KMS-11 (cell line): Measurements from ENCODE around the gene OCA2.

Source experiments
- H2AFZ ChIP-seq: fragments of 200-600 bp; sonication (generic); 2 replicates; pipeline ENCODE4 v1.6.1; 2016; ENCODE audit warnings: antibody characterized with exemption, mixed run types, low read depth
- H3K27ac ChIP-seq: fragments of 200-600 bp; sonication (generic); 2 replicates; pipeline ENCODE4 v1.6.1; 2016; ENCODE audit warnings: mild to moderate bottlenecking, mixed run types
- H3K27me3 ChIP-seq: fragments of 200-600 bp; sonication (generic); 2 replicates; pipeline ENCODE4 v1.6.1; 2017; ENCODE audit warnings: mild to moderate bottlenecking, low read depth, mixed run types, moderate library complexity; ENCODE audit not compliant: insufficient read depth
- H3K36me3 ChIP-seq: fragments of 200-600 bp; sonication (generic); 2 replicates; pipeline ENCODE4 v1.6.1; 2017; ENCODE audit warnings: mild to moderate bottlenecking, mixed run types; ENCODE audit not compliant: insufficient read depth
- H3K4me1 ChIP-seq: fragments of 200-600 bp; sonication (generic); 2 replicates; pipeline ENCODE4 v1.6.1; 2016; ENCODE audit warnings: mild to moderate bottlenecking, low read depth, mixed run types; ENCODE audit not compliant: poor library complexity, severe bottlenecking
- H3K4me2 ChIP-seq: fragments of 200-600 bp; sonication (generic); 2 replicates; pipeline ENCODE4 v1.7.0; 2016; ENCODE audit warnings: mild to moderate bottlenecking, mixed run types
- H3K4me3 ChIP-seq: fragments of 200-600 bp; sonication (generic); IDR thresholded peaks from 2 replicates; pipeline ENCODE4 v1.6.1; 2017; ENCODE audit warnings: low read depth, low read length, mixed read lengths; ENCODE audit not compliant: insufficient read depth
- H3K79me2 ChIP-seq: fragments of 200-600 bp; sonication (generic); 2 replicates; pipeline ENCODE4 v1.6.1; 2016; ENCODE audit warnings: low read depth, mixed run types; ENCODE audit not compliant: insufficient read depth
- H3K9ac ChIP-seq: fragments of 200-600 bp; sonication (generic); 2 replicates; pipeline ENCODE4 v1.6.1; 2016; ENCODE audit warnings: mild to moderate bottlenecking, mixed run types
- H4K20me1 ChIP-seq: fragments of 200-600 bp; sonication (generic); 2 replicates; pipeline ENCODE4 v1.6.1; 2016; ENCODE audit warnings: mild to moderate bottlenecking, mixed run types; ENCODE audit not compliant: insufficient read depth
- CTCF ChIP-seq: fragments of 200-600 bp; sonication (generic); conservative IDR thresholded peaks from 2 replicates; pipeline ENCODE4 v1.6.1; 2017; ENCODE audit warnings: low read depth, mild to moderate bottlenecking, antibody characterized with exemption, low read length, moderate library complexity, mixed read lengths

The OCA2 gene

GRCh38 chr15:28019594-28020309 lies 79.4 kb downstream of the OCA2 start:
- H2AFZ ChIP-seq, result no peak overlapping the region

DNA sequence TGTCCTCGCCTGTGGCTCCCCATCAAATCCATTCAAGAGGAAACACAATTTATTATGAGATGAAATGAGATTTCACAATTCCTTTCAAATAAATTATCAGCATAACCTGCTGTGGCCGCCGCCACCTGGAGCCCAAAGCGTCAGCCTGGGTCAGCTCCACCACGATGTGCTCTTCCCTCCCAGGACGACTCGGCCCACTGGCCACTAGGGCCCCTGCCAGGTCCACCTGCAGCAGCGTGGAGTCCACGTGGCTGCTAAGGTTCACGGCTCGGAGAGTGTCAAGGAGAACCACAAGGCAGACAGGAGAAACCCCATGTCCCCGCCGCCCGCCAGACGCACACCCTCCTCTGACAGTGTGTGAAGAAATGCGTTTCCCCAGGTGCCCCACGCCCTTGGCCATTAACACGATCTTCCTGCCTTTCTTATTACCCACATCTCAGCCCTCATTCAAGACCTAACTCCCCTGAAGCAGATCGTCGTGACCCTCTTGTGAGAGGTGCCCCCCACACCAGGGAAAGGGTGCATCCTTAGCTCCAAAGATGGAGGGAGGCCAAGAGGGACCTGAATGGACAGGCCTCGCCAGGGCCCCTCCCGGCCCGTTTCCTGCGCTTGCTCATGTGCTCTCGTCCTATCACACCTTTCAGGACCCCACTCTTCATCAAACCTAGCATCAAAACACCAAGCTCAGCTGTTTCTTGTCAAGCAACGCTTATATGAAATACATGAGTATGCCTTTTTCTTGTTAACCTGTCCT lies 80.6 kb downstream of the OCA2 start:
- Histone ChIP-seq H3K27ac (no peak overlapping the region), H3K9ac (no peak overlapping the region), H3K4me1 (no peaks in the 10 kb centered on the region), H3K79me2 (no peaks in the 10 kb centered on the region), H3K27me3 (no peaks in the 10 kb centered on the region), H4K20me1 (no peaks in the 10 kb centered on the region), H2AFZ (no peak overlapping the region), H3K36me3 (no peaks in the 10 kb centered on the region), H3K4me2 (no peak overlapping the region), H3K4me3 (no peak overlapping the region)
- no peak for TF ChIP-seq CTCF

More at GRCh38 chr15:28019594-28020309, 79.4 kb downstream of the OCA2 start:
- H3K4me1 ChIP-seq, result no peaks in the 10 kb centered on the region
- H3K9ac ChIP-seq, result no peak overlapping the region
- no peak overlapping the region for H3K4me3 ChIP-seq
- no peaks in the 10 kb centered on the region for H3K27me3 ChIP-seq
- TF ChIP-seq CTCF, result no peak
- H4K20me1 ChIP-seq, result no peaks in the 10 kb centered on the region
- H3K4me2 ChIP-seq, result no peak overlapping the region
- H3K27ac ChIP-seq, result no peak overlapping the region
- no peaks in the 10 kb centered on the region for H3K36me3 ChIP-seq
- H3K79me2 ChIP-seq, result no peaks in the 10 kb centered on the region

GRCh38 chr15:28017423-28017924 lies 81.6 kb downstream of the OCA2 start:
- Histone ChIP-seq H3K4me1 (no peaks in the 10 kb centered on the region), H3K27ac (no peak overlapping the region), H3K4me3 (no peak overlapping the region), H3K79me2 (no peaks in the 10 kb centered on the region), H4K20me1 (no peaks in the 10 kb centered on the region), H2AFZ (no peak overlapping the region), H3K9ac (no peak overlapping the region), H3K27me3 (no peaks in the 10 kb centered on the region), H3K4me2 (no peak overlapping the region), H3K36me3 (no peaks in the 10 kb centered on the region)
- TF ChIP-seq CTCF, result no peak

- Histone ChIP-seq H3K36me3 (no peaks in the 10 kb centered on the region), H2AFZ (no peak overlapping the region), H3K4me3 (no peak overlapping the region), H3K27me3 (no peaks in the 10 kb centered on the region), H3K4me2 (no peak overlapping the region), H3K79me2 (no peaks in the 10 kb centered on the region), H3K27ac (no peak overlapping the region), H3K9ac (no peak overlapping the region), H4K20me1 (no peaks in the 10 kb centered on the region), H3K4me1 (no peaks in the 10 kb centered on the region)
- TF ChIP-seq CTCF, result no peak
Measured at GRCh38 chr15:28015855-28016254, 83.3 kb downstream of the OCA2 start.
